ENCODE measurements around the gene CSH2. TPM values are rescaled to one million over a fixed set of nuclear protein-coding genes. Genes with fewer than 3 reads are reported as not detected.
"Not testable (repeated sequence)": the region's sequence is repeated elsewhere in the genome, so short reads cannot be mapped to it uniquely, and the experiment has no call there.

Gene CSH2
- total and polyA plus RNA-seq, 2 donors (not counting 1 experiment from before 2014, with no cell fraction given) = not detected

DNA sequence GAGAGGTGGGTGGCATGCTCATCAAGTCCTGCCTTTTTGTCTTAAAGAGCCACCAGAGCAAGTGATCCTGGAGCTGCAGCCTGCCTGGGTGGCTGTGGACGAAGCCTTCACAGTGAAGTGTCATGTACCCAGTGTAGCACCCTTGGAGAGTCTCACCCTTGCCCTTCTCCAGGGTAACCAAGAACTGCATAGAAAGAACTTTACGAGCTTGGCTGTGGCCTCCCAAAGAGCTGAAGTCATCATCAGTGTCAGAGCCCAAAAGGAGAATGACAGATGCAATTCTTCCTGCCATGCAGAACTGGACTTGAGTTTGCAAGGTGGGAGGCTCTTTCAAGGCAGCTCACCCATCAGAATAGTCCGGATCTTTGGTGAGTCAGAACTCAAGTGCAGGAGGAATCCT is 14.2 kb downstream of the CSH2 start:
- H3K9me3 ChIP-seq (ENCODE audit: control extremely low read depth in 1 of 3, control insufficient read depth in 2 of 3, insufficient read depth in 1 of 3, low read length in 2 of 3) = no peaks in the 10 kb centered on the region
- DNase-seq (no peak), ATAC-seq (ENCODE audit: low read depth) (no peak)
- H3K4me3 ChIP-seq (ENCODE audit: control extremely low read depth in 1 of 5, extremely low read depth in 1 of 5, insufficient read depth in 1 of 5, low read depth in 2 of 5, low read length in 4 of 5) = no peak overlapping the region
- H3K79me2 ChIP-seq (ENCODE audit: control insufficient read depth, insufficient read depth, low read length) = no peaks in the 10 kb centered on the region
- POLR2A ChIA-PET = no interaction called here
- TF ChIP-seq, protein P1, sequence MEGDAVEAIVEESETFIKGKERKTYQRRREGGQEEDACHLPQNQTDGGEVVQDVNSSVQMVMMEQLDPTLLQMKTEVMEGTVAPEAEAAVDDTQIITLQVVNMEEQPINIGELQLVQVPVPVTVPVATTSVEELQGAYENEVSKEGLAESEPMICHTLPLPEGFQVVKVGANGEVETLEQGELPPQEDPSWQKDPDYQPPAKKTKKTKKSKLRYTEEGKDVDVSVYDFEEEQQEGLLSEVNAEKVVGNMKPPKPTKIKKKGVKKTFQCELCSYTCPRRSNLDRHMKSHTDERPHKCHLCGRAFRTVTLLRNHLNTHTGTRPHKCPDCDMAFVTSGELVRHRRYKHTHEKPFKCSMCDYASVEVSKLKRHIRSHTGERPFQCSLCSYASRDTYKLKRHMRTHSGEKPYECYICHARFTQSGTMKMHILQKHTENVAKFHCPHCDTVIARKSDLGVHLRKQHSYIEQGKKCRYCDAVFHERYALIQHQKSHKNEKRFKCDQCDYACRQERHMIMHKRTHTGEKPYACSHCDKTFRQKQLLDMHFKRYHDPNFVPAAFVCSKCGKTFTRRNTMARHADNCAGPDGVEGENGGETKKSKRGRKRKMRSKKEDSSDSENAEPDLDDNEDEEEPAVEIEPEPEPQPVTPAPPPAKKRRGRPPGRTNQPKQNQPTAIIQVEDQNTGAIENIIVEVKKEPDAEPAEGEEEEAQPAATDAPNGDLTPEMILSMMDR (IDR thresholded peaks at IDR 0.05) = no peak
- TF ChIP-seq EZH2 (IDR thresholded peaks at IDR 0.05; ENCODE audit: borderline replicate concordance, insufficient read depth, low read depth, low read length, poor library complexity, severe bottlenecking) = no peak
- no peak overlapping the region for H2AFZ ChIP-seq (ENCODE audit: insufficient read depth, low read depth, low read length, poor library complexity, severe bottlenecking)
- no peaks in the 10 kb centered on the region for H3K4me1 Mint-ChIP-seq
- H3K36me3 ChIP-seq (replicated peaks in 1 of 2; ENCODE audit: control extremely low read depth in 1 of 2, control insufficient read depth in 1 of 2, extremely low read depth in 1 of 2, insufficient read depth in 2 of 2, low read length in 1 of 2) = no peaks in the 10 kb centered on the region
- CTCF ChIA-PET = interaction anchor here (1.5 to 2.0 kb wide), 4 partner anchors 10 to 169 kb away, joined by 4 to 10 read pairs (median 4); no protein-coding TSS in a partner anchor
- intact Hi-C loops (cut with micrococcal nuclease) = no loop called here
- H3K4me2 ChIP-seq (replicated peaks; ENCODE audit: low read depth, low read length, poor library complexity, severe bottlenecking) = no peak overlapping the region
- H3K4me1 ChIP-seq (ENCODE audit: control insufficient read depth in 2 of 2, insufficient read depth in 2 of 2, low read length in 2 of 2) = no peaks in the 10 kb centered on the region
- no peak overlapping the region for H3K27ac ChIP-seq (ENCODE audit: low read length in 2 of 2)
- peaks cover 0 to 5% (median 2%) of the 10 kb centered on the region in 4 experiments for H3K27me3 ChIP-seq (replicated peaks in 1 of 4; ENCODE audit: control extremely low read depth in 1 of 4, control insufficient read depth in 3 of 4, insufficient read depth in 4 of 4, low read length in 3 of 4)
- no peak overlapping the region for H3K27ac Mint-ChIP-seq
- peaks cover 11% of the 10 kb centered on the region for H3K27me3 Mint-ChIP-seq
- no peaks in the 10 kb centered on the region for H3K9me3 Mint-ChIP-seq (ENCODE audit: insufficient read depth)
- H3K9ac ChIP-seq (ENCODE audit: low read length) = no peak overlapping the region
- no peaks in the 10 kb centered on the region for H4K20me1 ChIP-seq (ENCODE audit: control insufficient read depth, insufficient read depth, low read length, poor library complexity, severe bottlenecking)
- no peak overlapping the region for H3K4me3 Mint-ChIP-seq
- WGBS (ENCODE audit: insufficient coverage) = 84% methylated on average over 3 of the region's 3 CpGs

DNA sequence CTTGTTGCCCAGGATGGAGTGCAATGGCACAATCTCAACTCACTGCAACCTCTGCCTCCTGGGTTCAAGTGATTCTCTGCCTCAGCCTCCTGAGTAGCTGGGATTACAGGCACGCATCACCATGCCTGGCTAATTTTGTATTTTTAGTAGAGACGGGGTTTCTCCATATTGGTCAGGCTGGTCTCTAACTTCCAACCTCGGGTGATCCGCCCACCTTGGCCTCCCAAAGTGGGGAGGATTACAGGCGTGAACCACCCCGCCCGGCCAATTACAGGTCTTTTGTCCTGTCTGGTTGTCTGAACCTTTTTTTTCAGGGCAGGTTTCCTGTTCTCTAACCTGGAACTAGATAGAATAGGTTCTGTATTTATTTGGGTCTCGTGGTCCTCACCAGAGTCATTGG is 17.1 kb downstream of the CSH2 start:
- H3K4me3 ChIP-seq (ENCODE audit: control extremely low read depth in 1 of 5, extremely low read depth in 1 of 5, insufficient read depth in 1 of 5, low read depth in 2 of 5, low read length in 4 of 5); H3K4me2 ChIP-seq (replicated peaks; ENCODE audit: low read depth, low read length, poor library complexity, severe bottlenecking); H3K27ac Mint-ChIP-seq; H3K36me3 ChIP-seq (replicated peaks in 1 of 2; ENCODE audit: control extremely low read depth in 1 of 2, control insufficient read depth in 1 of 2, extremely low read depth in 1 of 2, insufficient read depth in 2 of 2, low read length in 1 of 2); H3K9me3 Mint-ChIP-seq (ENCODE audit: insufficient read depth); ATAC-seq (ENCODE audit: low read depth); H3K9me3 ChIP-seq (ENCODE audit: control extremely low read depth in 1 of 3, control insufficient read depth in 2 of 3, insufficient read depth in 1 of 3, low read length in 2 of 3); H3K79me2 ChIP-seq (ENCODE audit: control insufficient read depth, insufficient read depth, low read length); H3K9ac ChIP-seq (ENCODE audit: low read length); H4K20me1 ChIP-seq (ENCODE audit: control insufficient read depth, insufficient read depth, low read length, poor library complexity, severe bottlenecking); H3K4me1 Mint-ChIP-seq; H3K4me1 ChIP-seq (ENCODE audit: control insufficient read depth in 2 of 2, insufficient read depth in 2 of 2, low read length in 2 of 2); H3K27me3 ChIP-seq (replicated peaks in 1 of 4; ENCODE audit: control extremely low read depth in 1 of 4, control insufficient read depth in 3 of 4, insufficient read depth in 4 of 4, low read length in 3 of 4); H3K27me3 Mint-ChIP-seq; H2AFZ ChIP-seq (ENCODE audit: insufficient read depth, low read depth, low read length, poor library complexity, severe bottlenecking); DNase-seq; POLR2A ChIA-PET; H3K4me3 Mint-ChIP-seq; H3K27ac ChIP-seq (ENCODE audit: low read length in 2 of 2); intact Hi-C loops (cut with micrococcal nuclease): not testable (repeated sequence)
- 92% methylated on average over 7 of the region's 8 CpGs for WGBS (ENCODE audit: insufficient coverage)
- CTCF ChIA-PET = interaction anchor here (0.7 to 1.2 kb wide), 4 partner anchors 9 to 465 kb away, joined by 3 read pairs; no protein-coding TSS in a partner anchor
